DMS53 (cell line): ENCODE measurements around the gene TEC.
A peak's percentile ranks its signal among the peaks of the same experiment; 100 is the strongest.

Source experiments
- DNase-seq: peaks from one replicate; lab custom pipeline; 2025; lab: John Stamatoyannopoulos, UW

The TEC gene

DNA sequence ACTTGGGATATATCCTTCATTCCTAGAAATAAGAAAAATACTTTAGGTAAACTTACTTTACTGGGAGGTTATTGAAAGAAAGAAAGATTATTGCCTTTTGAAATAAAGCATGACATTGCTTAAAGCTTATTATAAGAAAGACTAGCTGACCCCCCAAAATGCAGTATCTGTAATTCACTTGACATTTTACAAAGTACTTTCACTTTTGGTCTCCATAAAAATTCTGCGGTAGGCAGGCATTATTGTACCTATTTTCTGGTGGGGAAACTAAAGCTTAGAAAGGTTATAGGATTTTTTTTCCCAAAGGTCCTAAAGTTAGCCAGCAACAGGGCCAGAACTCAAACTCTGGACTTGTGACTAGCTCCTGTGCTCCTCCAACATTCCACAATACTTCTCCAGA lies 105.9 kb downstream of the TEC start:
- DNase-seq, result no peak

GRCh38 chr4:48162162-48162561 lies 107.5 kb downstream of the TEC start:
- peak; percentile 32 for DNase-seq

DNA sequence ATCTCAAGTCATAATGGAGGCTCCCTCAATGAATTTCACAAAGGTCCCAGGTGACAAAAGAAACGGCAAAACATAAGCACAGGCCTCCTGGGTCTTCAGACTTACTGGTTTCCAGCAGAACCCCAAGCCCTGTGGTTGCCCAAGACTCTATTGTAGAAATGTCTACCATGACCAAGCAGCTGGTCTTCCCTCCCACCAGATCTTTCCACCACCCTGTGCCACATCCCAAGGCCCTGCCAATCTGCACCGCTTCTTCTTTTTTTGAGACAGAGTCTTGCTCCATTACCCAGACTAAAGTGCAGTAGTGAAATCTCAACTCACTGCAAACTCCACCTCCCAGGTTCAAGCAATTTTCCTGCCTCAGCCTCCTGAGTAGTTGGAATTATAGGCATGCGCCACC lies 112.4 kb downstream of the TEC start:
- DNase-seq, result no peak

DNA sequence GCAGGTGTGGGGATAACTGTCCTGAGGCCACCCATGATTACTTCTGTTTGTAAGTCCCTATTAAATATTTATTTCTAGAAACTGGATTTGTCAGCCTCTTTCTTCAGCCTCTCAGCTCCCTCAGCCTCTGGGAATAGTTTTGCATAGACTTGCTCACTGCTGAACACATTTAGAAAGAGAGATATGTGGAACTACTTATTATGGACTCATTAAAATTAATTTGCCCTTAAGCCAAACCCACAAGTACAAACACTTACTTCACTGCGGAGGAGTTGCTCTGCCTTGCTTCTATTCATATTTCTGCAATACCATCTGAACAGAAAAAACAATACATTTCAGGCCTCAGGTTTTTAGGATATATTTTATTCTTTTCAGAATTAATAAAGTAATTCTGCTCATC lies 113.2 kb downstream of the TEC start:
- no peak for DNase-seq

DNA sequence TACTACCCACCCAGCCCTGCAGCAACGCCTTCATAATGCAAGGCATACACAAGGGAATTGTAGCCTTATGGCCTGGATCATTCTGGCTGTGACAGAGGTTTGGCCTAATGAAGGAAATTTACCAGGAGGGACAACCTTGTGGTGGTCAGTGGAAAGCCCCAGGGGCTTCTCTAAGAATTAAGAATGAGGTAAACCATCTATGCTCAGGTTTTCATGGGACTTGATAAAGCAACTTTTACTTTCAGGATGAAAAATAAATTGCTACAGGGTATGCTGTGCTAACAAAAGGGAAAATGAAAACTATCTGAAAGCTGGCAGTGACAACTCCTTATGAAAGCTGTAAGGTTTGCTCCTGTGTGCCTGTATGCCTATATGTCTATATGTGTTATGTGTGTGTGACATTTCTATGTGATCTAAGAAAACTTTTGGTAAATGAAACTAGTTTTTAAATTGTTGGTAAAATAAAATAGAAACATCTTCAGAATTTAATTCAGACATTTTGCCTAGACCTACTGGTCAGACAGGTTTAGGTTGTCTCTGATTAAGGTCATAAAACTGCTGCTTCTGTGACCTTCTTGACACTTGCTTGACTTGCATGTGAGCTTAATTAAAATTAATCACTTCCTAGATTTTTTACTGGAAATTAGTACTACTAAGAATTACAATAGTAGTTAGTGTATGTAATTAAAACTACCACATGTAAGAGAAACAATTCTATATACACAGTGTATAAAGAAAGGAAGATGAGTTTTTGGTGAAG lies 115.7 kb downstream of the TEC start:
- DNase-seq, result no peak

- no peak for DNase-seq
Observed at GRCh38 chr4:48152259-48152658, 117.4 kb downstream of the TEC start.

DNA sequence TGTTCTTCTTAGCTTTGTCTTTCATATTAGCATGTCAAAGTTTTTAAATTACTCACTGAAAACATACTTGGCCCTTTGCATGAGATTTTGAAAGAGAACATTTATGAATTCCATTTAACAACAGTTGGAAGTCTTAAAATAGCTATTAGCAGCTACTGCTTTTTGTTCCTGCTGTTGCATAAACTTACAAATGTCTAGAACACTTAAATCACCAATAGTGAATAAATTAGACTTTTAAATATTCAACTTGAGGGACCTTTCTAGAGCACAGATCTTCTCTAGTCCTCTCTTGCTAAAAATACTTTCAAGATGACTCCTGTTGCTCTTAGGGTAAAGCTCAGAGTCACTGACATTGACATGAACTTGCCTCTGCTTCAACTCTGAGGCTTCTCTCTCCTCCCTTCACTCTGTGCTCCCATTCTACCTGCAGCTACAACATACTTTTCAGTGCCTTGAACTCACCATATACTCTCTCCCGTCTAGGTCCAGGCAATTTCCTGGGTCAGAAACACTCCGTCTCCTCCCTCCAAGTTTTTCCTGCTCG lies 119.7 kb downstream of the TEC start:
- DNase-seq, result no peak

DNA sequence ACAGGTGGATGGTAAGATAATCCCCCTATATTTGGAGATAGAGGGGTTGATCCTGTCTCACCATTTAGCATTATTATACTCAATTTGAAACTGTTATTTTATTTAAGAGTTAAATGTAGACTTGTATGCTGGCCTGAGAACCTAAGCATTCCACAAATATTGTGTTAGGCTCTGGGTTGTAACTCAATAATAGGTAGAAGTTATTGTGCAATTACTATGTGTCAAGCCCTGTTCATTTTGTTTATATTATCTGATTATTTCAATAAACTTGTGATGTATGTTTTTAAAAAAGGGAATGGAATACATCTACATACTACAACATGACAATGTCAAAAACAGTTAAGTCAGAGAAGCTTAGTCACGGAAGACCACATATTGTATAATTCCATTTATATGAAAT lies 122.0 kb downstream of the TEC start:
- DNase-seq, result no peak

GRCh38 chr4:48141048-48141447 lies 128.6 kb downstream of the TEC start:
- DNase-seq, result peak; percentile 77

DNA sequence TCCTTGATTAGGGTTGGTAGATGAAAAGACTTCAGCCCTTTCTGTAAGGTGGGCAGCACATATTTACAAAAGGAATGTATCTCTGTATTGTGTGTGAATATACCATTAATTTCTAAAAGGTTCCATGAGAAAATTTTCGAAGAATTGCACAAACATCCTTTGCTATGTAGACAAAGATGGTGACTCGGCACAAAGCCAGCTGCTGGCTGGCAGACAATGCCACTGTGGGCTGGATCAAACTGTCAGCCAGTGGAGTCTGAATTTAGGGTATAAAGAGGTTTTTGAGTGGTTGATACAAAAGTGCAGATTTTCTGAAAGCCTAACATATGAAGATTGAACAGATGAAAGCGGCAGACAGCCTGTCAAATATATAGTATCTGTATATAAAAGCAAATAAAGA lies 129.9 kb downstream of the TEC start:
- no peak for DNase-seq

DNA sequence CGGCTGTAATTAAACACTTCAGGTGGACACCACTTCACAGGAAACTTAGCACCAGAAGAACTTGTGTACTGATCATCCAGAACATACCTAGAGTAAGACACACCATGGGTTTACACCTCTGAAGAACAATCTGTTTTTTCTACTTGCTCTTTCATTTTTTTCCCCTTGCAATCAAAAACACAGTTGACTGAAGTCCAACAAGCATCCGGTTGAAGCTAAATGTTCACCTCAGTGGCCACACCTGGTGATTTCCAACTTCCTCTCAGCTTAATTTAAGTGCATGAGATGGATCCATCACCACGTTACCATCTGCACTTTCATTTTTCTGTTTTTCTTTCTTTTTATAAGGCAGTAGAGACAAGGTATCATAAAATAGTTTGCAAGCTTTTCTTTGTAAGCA lies 130.7 kb downstream of the TEC start:
- no peak for DNase-seq

- no peak for DNase-seq
Observed at GRCh38 chr4:48138511-48138910, 131.1 kb downstream of the TEC start.

DNA sequence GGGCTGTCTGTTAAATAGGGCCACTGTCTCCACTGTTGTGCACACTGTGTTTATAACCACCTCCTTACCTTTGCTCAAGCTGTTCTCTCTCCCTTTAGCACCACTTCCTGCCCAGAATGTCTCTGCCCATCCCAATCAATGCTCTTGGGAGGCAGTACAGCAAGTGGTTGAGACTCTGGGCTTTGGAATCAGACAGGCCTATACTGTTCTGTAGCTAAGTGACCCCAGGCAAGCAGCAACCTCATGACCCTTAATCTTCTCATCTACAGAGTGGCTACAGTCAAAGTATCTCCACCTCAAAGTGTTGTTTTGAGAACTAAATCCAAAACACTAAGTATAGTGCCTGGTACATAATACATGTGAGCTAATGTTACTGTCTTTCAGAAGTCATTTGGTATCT lies 131.8 kb downstream of the TEC start:
- no peak for DNase-seq

- DNase-seq, result no peak
Observed at GRCh38 chr4:48134081-48134480, 135.6 kb downstream of the TEC start, which contains the start of gene TXK. Gene TXK, minus strand, starts transcription at chr4:48134250. Its CDS starts 80 bp downstream, at chr4:48134170.

- no peak for DNase-seq
Observed at GRCh38 chr4:48133669-48134068, 136.0 kb downstream of the TEC start.

DNA sequence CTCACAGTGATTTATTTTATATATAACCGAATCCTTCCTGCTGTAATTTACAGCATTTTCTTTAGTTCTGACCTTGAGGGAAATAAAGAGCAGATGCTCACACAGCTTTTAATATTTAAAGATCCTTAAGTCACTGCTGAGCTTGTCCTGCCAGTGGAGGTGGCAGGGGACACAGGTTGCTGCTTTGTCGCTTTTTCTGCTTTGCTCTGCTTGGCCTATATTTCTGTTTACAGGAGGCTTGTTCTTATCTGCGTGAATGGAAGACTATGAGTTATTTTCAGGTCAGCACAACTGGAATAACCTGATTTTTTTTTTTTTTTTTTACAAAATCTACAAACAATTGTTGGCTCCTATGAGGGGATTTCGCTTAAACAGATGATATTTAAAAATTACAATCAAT lies 137.9 kb downstream of the TEC start:
- DNase-seq, result peak; percentile 30

DNA sequence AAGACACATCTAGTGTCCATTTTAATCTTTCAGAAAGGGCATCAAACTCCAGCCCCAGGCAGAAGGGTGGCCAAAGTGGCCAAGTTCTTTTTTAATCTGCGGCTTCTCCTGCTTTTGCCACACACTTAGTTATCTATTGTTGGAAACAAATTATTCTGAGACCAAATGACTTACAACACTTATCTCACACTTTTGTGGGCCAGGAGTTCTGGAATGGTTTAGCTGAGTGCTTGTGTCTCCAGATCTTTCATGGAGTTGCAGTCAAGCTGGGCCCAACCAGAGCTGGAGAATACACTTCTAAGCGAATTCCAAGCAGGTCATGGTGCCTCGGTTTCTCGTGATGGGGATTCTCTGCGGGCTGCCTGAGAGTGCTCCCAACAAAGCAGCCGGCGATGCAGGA lies 139.5 kb downstream of the TEC start:
- no peak for DNase-seq

- DNase-seq, result no peak
Observed at GRCh38 chr4:48129307-48130014, 140.2 kb downstream of the TEC start.

GRCh38 chr4:48127682-48128404 lies 141.8 kb downstream of the TEC start:
- peak; percentile 87 for DNase-seq

- peak; percentile 49 for DNase-seq
Observed at GRCh38 chr4:48127231-48127630, 142.4 kb downstream of the TEC start.

- DNase-seq, result no peak
Observed at GRCh38 chr4:48126621-48127020, 143.0 kb downstream of the TEC start.

DNA sequence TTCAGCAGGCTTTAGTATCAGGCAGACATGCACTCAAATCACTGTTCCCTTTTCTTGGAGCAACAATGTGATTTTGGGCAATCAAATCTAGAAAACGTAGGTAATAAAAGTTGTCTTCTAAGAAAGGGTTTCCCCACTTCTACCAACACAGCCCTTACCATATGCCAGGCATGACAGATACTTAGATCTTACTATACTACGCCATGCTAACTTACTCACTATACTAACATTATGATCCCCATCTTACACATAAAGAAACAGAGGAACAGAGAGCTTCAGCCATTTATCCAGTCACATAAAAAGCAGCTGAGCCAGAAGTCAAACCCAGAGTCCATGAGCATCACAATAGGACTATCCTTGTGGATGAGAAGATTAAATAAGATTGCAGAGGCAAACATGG lies 144.8 kb downstream of the TEC start:
- DNase-seq, result no peak

- peak; percentile 30 for DNase-seq
Observed at GRCh38 chr4:48122756-48123155, 146.9 kb downstream of the TEC start.
